Daoy (cell line): ENCODE data around the gene OSER1. TPM values are rescaled to one million over a fixed set of nuclear protein-coding genes. Genes with fewer than 3 reads are reported as not detected.

Experiments used
- DNase-seq: peaks from one replicate; pipeline ENCODE4 v3.0.0-alpha.2; 2015; ENCODE audit warnings: low read depth
- total RNA-seq: library from RNA; depleted of rRNA; stranded (reverse); fragments of >200 nt; shearing (Covaris generic); gene quantifications from 2 replicates; pipeline ENCODE4 v1.2.3, GENCODE V29; 2014

OSER1 gene
- total RNA-seq, 1 experiment from 2014 or later = 49.1 TPM

GRCh38 chr20:44174996-44175765 lies 35.4 kb downstream of the OSER1 start:
- DNase-seq = no peak

- no peak for DNase-seq
Measured at GRCh38 chr20:44173846-44174245, 36.7 kb downstream of the OSER1 start.

GRCh38 chr20:44173116-44173515 lies 37.5 kb downstream of the OSER1 start:
- DNase-seq = no peak

GRCh38 chr20:44172572-44172950 lies 38.0 kb downstream of the OSER1 start:
- DNase-seq = no peak

GRCh38 chr20:44171775-44172571 lies 38.6 kb downstream of the OSER1 start:
- DNase-seq = no peak

GRCh38 chr20:44170816-44171410 lies 39.7 kb downstream of the OSER1 start:
- DNase-seq = no peak

GRCh38 chr20:44167736-44168135 lies 42.8 kb downstream of the OSER1 start:
- no peak for DNase-seq

GRCh38 chr20:44166477-44166876 lies 44.1 kb downstream of the OSER1 start:
- DNase-seq = peak; percentile 61

- DNase-seq = peak; percentile 62
Measured at GRCh38 chr20:44166008-44166407, 44.6 kb downstream of the OSER1 start.

GRCh38 chr20:44160133-44160532 lies 50.4 kb downstream of the OSER1 start:
- DNase-seq = no peak

- DNase-seq = no peak
Measured at GRCh38 chr20:44159711-44160110, 50.9 kb downstream of the OSER1 start.

GRCh38 chr20:44159125-44159524 lies 51.4 kb downstream of the OSER1 start:
- DNase-seq = no peak

GRCh38 chr20:44157061-44157460 lies 53.5 kb downstream of the OSER1 start:
- DNase-seq = no peak

GRCh38 chr20:44154521-44155001 lies 56.0 kb downstream of the OSER1 start:
- peak; percentile 50 for DNase-seq

GRCh38 chr20:44153636-44154043 lies 56.9 kb downstream of the OSER1 start:
- no peak for DNase-seq

GRCh38 chr20:44151621-44152416 lies 58.8 kb downstream of the OSER1 start:
- DNase-seq = no peak

GRCh38 chr20:44146272-44146671 lies 64.3 kb downstream of the OSER1 start:
- no peak for DNase-seq
